GM12873 (cell line): Measurements from ENCODE around the gene RSPH6A.

Experiments
- CTCF ChIP-seq: IDR thresholded peaks from 2 replicates; pipeline ENCODE4 v1.5.1; 2012; ENCODE audit warnings: low read depth, mild to moderate bottlenecking, moderate library complexity, low read length, control low read depth; ENCODE audit not compliant: insufficient read depth; ENCODE audit errors: missing control alignments

Gene RSPH6A

GRCh38 chr19:45814851-45815480 is at the start of gene RSPH6A:
RSPH6A (minus strand) TSS chr19:45815308; CDS start chr19:45815176, 132 bp downstream.
- no peak for TF ChIP-seq CTCF

GRCh38 chr19:45864629-45865082 is 49.5 kb upstream of the RSPH6A start:
- TF ChIP-seq CTCF: no peak

- peak; percentile 65 for TF ChIP-seq CTCF
Measured at GRCh38 chr19:45863840-45864628, 48.9 kb upstream of the RSPH6A start, which contains the start of gene FOXA3. FOXA3 (plus strand) TSS chr19:45864326; CDS start chr19:45864457, 131 bp downstream.

- no peak for TF ChIP-seq CTCF
Measured at GRCh38 chr19:45863335-45863839, 48.3 kb upstream of the RSPH6A start.

GRCh38 chr19:45862564-45863334 is 47.6 kb upstream of the RSPH6A start, which contains the start of gene SYMPK:
SYMPK (minus strand) TSS chr19:45863147; CDS start chr19:45854495, 8,652 bp downstream.
- no peak for TF ChIP-seq CTCF

GRCh38 chr19:45862271-45862563 is 47.1 kb upstream of the RSPH6A start:
- TF ChIP-seq CTCF: no peak
